ENCODE measurements around the gene FBXO36.
"Not testable (repeated sequence)": the region's sequence is repeated elsewhere in the genome, so short reads cannot be mapped to it uniquely, and the experiment has no call there.

FBXO36 gene, protein sequence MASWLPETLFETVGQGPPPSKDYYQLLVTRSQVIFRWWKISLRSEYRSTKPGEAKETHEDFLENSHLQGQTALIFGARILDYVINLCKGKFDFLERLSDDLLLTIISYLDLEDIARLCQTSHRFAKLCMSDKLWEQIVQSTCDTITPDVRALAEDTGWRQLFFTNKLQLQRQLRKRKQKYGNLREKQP

DNA sequence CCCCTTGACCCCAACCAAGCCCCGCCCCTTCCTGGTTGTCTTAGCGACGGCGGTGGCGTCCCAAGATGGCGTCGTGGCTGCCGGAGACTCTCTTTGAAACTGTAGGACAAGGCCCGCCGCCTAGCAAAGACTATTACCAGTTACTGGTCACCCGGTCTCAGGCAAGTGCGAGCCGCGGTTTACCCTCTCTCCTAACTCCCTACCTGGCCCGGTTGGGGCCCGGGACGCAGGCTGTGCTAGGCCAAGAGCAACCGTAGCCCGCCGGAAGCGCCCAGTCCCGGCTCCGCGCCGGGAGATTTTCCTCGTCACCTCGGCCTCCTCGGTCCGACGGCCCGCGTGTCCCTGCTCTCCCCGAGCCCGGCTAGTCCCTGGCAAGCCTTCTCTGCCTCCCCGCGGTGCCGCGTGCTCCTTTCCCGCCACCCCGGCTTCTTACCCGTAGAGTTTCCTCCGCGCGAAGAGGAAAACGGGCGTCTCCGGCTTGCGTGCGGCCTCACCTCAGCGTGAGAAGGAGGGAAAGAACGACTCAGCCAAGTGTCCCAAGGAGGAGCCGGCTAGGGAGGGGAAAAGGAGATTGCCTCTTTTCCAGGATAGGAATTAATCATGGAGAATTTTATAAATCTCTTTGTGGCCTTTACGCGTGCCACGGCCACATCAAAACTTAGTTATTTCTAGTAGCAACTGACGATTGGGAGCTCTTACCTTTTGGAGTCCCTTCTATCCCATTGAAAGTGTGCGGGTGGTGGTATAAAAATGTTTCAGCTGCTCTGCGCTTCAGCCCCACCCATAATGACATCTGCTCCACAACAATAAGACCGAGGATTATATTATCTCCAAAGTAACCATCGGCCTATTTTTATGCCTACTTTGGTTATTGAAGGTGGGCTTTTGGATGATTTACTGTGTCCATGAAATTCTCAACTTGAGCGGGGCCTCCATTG is at the start of gene FBXO36:
TSS of gene FBXO36 (plus strand) at position 55 of the 938 bp plus-strand sequence. CDS start at position 66, 11 bp downstream.
- peak; percentile 83 to 88 for DNase-seq

DNA sequence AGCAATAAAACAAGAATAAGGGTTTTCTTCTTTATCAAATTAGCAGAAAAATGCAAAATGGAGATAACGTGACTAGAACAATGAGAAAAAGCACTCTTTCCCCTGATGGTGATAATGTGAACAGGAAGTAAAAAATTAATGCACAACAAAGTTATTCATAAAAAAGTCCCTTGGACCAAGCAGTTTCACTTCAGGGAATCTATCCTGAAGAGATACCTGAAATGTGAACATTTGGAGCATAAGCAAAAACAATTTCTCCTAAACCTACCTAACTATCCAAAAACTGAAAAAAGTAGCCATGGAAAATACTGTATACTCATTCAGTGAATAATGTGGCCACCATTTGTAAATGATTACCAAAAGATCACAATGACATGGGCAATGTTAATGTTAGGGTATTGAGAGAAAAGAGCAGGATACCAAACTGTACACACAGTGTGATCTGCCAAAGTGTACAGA is 49.2 kb upstream of the FBXO36 start:
- DNase-seq = no peak

DNA sequence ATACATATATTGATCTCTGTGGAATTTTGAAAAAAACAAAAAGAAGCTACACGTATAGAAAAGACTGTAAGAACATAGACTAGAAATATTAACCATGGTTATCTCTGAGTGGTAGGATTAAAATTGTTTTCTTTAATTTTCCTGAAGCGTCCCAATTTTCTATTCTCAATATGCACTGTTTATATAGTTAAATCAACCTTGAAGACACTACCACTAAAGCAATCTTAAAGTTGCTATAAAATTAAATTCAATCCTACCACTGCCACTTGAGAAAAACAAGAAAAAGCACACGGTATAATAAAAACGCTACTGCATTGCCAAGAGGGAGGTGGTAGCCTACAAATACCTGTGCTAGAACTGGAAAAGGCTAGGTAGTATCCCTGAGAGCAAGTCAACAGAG is 47.7 kb upstream of the FBXO36 start:
- DNase-seq = no peak

DNA sequence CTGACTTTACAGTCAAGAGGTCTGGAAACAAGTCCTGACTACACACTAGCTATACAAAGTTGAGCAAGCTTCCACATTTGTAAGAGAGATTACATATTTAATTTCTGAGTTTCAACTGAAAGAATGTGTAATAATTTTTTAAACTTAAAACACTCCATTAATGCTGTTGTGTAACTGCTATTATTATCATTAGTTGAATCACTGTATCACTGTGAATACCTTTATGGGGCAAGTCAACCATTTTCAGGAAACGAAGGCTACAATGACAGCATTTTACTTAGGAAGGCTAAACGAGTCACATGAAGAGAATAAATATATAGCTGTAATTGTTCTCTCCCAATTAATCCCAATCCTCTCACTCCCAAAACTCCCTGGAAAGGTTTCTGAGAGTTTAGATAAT is 46.8 kb upstream of the FBXO36 start:
- DNase-seq = no peak

- DNase-seq = no peak
Observed at GRCh38 chr2:229879191-229879950, 42.9 kb upstream of the FBXO36 start.

GRCh38 chr2:229880892-229881586 is 41.3 kb upstream of the FBXO36 start:
- DNase-seq = no peak

DNA sequence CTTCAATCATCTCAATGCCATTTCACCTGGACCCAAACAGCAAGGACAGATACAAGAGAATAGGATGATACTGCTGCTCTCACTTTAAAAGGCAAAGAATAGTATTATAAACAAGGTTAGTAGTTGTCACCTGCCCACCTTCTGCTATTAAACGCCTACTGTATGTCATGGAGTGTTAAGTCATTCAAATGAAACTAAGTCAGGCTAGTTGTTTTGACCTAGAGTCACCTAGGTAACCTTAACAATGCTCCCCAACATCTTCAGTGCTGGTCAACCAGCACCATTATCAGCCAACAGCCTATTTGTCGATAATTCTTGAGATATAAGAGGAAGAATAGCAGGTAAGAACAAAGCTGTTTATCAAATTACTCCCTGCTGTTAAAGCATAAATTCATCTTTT is 39.7 kb upstream of the FBXO36 start:
- DNase-seq = no peak

DNA sequence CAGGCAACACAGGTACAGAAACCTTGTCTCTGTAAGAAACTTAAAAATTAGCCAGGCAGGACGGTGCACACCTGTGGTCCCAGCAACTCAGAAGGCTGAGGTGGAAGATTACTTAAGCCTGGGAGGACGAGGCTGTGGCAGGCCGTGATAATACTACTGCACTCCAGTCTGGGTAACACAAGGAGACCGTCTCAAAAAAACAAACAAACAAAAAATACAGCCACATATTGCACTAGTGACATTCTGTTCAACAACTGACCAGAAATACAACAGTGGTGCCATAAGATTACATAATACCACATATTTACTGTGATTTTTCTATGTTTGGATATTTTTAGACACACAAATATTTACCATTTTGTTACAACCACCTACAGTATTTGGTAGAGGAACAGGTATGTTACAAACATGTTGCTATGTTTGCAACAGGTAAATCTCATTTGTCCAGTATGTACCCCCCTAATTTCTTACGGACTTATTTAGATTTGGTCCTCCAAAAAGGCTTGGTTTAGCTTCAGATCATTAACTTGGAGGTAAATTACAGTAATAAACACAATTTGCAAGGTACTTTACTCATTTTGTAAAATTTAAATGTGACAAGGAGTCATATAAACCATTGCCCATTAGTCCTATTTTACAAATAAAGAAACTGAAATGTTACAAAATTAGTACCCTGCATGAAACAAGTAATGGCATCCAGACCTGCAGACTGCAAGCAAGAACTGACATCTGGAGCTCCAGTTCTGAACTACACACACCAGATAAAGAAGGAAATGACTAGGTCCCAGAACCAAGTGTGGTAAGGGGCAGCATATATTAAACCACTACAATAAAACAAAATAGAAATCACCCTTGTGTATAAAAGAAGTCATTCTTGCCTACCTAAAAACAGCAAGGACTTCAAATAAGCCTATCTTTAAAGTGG is 37.3 kb upstream of the FBXO36 start:
- no peak for DNase-seq

GRCh38 chr2:229887441-229887840 is 34.9 kb upstream of the FBXO36 start:
- no peak for DNase-seq

GRCh38 chr2:229888031-229888430 is 34.3 kb upstream of the FBXO36 start:
- DNase-seq = no peak

- no peak for DNase-seq
Observed at GRCh38 chr2:229889023-229889422, 33.3 kb upstream of the FBXO36 start.

DNA sequence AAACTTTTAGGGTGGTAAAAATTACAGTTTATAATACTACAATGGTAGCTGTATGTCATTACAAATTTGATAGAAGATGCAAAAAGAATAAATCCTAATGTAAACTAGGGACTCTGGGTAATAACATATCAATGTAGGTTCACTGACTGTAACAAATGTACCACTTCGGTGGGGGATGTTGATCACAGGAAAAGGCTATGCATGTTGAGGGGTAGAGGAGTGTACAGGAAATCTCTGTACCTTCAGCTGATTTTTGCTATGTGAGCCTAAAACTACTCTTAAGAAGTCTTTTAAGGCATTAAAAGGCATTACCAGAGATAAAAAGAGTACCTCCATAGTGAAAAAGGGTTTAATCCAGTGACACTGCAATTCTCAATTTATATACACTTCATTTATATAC is 25.4 kb upstream of the FBXO36 start:
- no peak for DNase-seq

- DNase-seq = no peak
Observed at GRCh38 chr2:229899604-229900003, 22.7 kb upstream of the FBXO36 start.

- DNase-seq = no peak
Observed at GRCh38 chr2:229900012-229900411, 22.3 kb upstream of the FBXO36 start.

- DNase-seq = not testable (repeated sequence)
Observed at GRCh38 chr2:229900514-229900913, 21.8 kb upstream of the FBXO36 start.

DNA sequence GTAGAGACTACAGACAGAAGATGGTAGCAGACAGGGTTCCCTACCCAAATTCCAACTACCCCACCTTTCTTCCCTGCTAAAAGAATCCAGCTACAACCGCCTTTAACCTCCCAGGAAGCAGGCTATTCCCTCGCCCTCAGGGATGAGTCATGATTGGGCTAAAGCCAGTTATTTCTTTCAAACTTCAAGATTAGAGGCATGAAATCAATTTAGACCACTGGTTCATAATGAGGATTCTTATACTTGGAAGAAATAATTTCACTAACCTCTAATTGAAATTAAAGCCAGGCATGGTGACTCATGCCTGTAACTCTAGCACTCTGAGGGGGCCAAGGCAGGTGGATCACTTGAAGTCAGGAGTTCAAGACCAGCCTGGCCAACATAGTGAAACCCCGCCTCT is 20.5 kb upstream of the FBXO36 start:
- no peak for DNase-seq

GRCh38 chr2:229903037-229903436 is 19.3 kb upstream of the FBXO36 start:
- DNase-seq = no peak

DNA sequence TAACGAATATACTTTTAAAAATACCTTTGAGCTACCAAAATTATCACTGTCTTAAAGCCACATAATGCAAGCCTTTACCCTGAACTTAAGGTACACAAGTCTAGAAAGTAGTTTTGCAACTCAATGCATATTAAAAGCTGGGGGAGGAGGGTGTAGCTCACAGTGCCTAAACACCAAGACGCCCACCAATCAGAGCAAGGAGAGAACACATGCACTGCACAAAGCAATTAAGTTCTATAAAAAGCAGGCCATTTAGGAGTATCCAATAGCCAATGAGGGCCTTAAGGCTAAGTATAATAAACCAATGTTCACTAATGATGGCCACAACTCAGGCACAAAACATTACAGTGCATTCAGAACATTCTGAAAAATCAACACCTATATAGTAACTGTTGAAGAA is 16.7 kb upstream of the FBXO36 start:
- no peak for DNase-seq

GRCh38 chr2:229909090-229909489 is 13.2 kb upstream of the FBXO36 start:
- no peak for DNase-seq

- DNase-seq = no peak
Observed at GRCh38 chr2:229910147-229910831, 12.0 kb upstream of the FBXO36 start.

- DNase-seq = no peak
Observed at GRCh38 chr2:229910832-229911412, 11.4 kb upstream of the FBXO36 start.

Data from SHP77 (cell line).